RKO (cell line): ENCODE data around the gene CXCL12.

Experiments used
- DNase-seq: peaks from one replicate; pipeline ENCODE4 v3.0.0-alpha.2; 2016; ENCODE audit warnings: low spot score

The CXCL12 gene

GRCh38 chr10:44334091-44334490, 50.8 kb downstream of the CXCL12 start:
- no peak for DNase-seq

DNA sequence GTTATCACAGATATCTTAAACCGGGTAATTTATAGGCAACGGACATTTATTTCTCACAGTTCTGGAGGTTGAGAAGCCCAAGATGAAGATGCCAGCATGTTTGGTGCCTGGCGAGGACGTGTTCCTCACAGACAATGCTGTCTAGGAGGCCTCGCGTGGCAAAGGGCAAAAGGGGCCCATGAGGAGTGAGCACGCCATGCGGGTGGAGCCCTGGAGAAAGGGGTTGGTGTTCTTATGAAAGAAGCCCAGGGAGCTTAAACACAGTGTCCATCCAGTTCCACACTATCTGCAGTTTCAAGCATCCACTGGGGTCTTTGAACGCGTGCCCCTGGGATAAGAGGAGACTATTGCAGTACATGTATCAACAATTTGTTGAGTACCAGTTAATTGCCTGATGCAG, 51.4 kb downstream of the CXCL12 start:
- no peak for DNase-seq

- DNase-seq = no peak
Measured at GRCh38 chr10:44332465-44332864, 52.4 kb downstream of the CXCL12 start.

DNA sequence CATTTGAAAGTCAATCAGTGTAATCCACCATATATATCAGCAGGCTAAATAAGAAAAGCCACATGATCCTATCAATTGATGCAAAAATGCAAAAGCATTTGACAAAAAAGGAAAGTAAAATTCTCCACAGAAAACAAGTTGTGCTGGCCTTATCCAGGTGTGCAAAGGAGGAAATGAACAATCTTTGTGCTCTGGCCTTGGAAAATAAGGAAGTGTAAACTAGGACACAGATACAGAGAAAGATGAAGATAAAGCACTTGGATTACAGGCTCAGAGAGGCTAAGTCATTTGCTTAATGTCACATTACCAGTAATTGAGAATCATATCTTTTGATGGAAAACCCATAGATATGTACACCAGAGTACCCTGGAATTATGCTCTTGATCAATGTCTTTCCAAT, 54.5 kb downstream of the CXCL12 start:
- no peak for DNase-seq

DNA sequence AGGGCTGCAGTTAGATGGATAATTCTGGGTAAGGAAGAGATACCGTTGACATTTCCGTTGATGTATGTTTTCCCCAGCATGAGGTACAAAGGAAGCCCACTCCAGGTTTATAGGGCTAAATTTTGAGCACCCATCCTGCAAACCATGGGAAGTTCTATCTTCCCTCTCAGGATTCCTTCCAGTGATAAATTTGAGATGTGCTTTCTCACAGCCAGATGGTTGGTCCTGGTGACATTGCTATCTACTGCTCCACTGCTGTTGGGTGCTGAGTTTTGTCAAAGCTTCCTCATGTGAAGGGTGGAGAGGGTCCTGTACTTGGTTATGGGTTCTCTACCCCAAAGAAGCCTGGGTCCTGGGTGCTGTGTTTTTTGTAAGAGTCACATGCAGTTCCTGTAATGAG, 57.4 kb downstream of the CXCL12 start:
- no peak for DNase-seq
